Upper lobe of right lung (tissue), 1 donor: Measurements from ENCODE around the gene CACNG6. TPM values are rescaled to one million over a fixed set of nuclear protein-coding genes. Genes with fewer than 3 reads are reported as not detected.

Experiments
- ATAC-seq: fragments of 200-7000 bp; cut with Tn5 transposase; one replicate; pipeline ENCODE4 v1.9.1; 2020; ENCODE audit warnings: mild to moderate bottlenecking, moderate library complexity
- DNase-seq: peaks from one replicate; pipeline ENCODE4 v3.0.0-alpha.2; 2020
- H3K27ac ChIP-seq: fragments of 200-600 bp; one replicate; pipeline ENCODE4 v1.8.0; 2022
- H3K27me3 ChIP-seq: fragments of 200-600 bp; one replicate; pipeline ENCODE4 v1.8.0; 2022; ENCODE audit warnings: mild to moderate bottlenecking
- H3K36me3 ChIP-seq: fragments of 200-600 bp; one replicate; pipeline ENCODE4 v1.8.0; 2022
- H3K4me1 ChIP-seq: fragments of 200-600 bp; one replicate; pipeline ENCODE4 v1.8.0; 2022
- H3K4me3 ChIP-seq: fragments of 200-600 bp; one replicate; pipeline ENCODE4 v1.8.0; 2022; ENCODE audit warnings: mild to moderate bottlenecking
- H3K9me3 ChIP-seq: fragments of 200-600 bp; one replicate; pipeline ENCODE4 v1.8.0; 2022
- CTCF ChIP-seq: fragments of 200-600 bp; IDR thresholded peaks from one replicate; pipeline ENCODE4 v1.8.0; 2022; ENCODE audit warnings: antibody characterized with exemption
- intact Hi-C: fragments of 100-400 bp; cut with DNase I; formaldehyde crosslinking; loops from one replicate; pipeline ENCODE4 v1.11.0; 2022
- long read RNA-seq: library from polyadenylated mRNA; unstranded; transcript quantifications from one replicate; pipeline ENCODE4 v2.0.0, GENCODE V29; 2021
- total RNA-seq: library from RNA; stranded (reverse); fragmentation: NEBNext Ultra II Directional; extraction: Animal tissue kit (Norgen Biotek cat#: 25700); gene quantifications from one replicate; pipeline ENCODE4 v1.2.1, GENCODE V29; 2021
- donor health status: DM: no; HTN: yes; CAD: no; lungs with severe emphysema.

The CACNG6 gene
- total RNA-seq, result not detected
- long read RNA-seq, result 0 reads

- DNase-seq, result no peak
- H3K27me3 ChIP-seq, result peaks cover 24% of the 10 kb centered on the region
- H3K27ac ChIP-seq, result no peak within 1 kb of the TSS
- peaks cover 4% of the 10 kb centered on the region for H3K4me1 ChIP-seq
- peak; percentile 20 for ATAC-seq
- TF ChIP-seq CTCF, result no peak
- H3K9me3 ChIP-seq, result no peaks in the 10 kb centered on the region
- peak within 1 kb of the TSS; percentile 23 for H3K4me3 ChIP-seq
- no peaks in the 10 kb centered on the region for H3K36me3 ChIP-seq
- intact Hi-C loops, result no loop called here
These were observed at the start of gene CACNG6 for GRCh38 chr19:53991224-53992113. TSS of gene CACNG6 (plus strand) at chr19:53991637. CDS start at chr19:53992878, 1,241 bp downstream.

- ATAC-seq (no peak), DNase-seq (peak; percentile 56)
- H3K9me3 ChIP-seq, result no peaks in the 10 kb centered on the region
- H3K4me1 ChIP-seq, result no peaks in the 10 kb centered on the region
- intact Hi-C loops, result no loop called here
- peaks cover 51% of the 10 kb centered on the region for H3K27me3 ChIP-seq
- no peak for TF ChIP-seq CTCF
- H3K27ac ChIP-seq, result no peak overlapping the region
- H3K36me3 ChIP-seq, result no peaks in the 10 kb centered on the region
- H3K4me3 ChIP-seq, result no peak overlapping the region
These were observed 49.2 kb upstream of the CACNG6 start for GRCh38 chr19:53942001-53942786.

GRCh38 chr19:53944416-53944815, 47.0 kb upstream of the CACNG6 start:
- H3K9me3 ChIP-seq, result no peaks in the 10 kb centered on the region
- no peak overlapping the region for H3K27ac ChIP-seq
- H3K36me3 ChIP-seq, result no peaks in the 10 kb centered on the region
- intact Hi-C loops, result no loop called here
- no peak for DNase-seq
- ATAC-seq, result no peak
- no peak for TF ChIP-seq CTCF
- H3K4me1 ChIP-seq, result no peaks in the 10 kb centered on the region
- H3K4me3 ChIP-seq, result no peak overlapping the region
- peaks cover 61% of the 10 kb centered on the region for H3K27me3 ChIP-seq

GRCh38 chr19:53944933-53945332, 46.5 kb upstream of the CACNG6 start:
- Histone ChIP-seq H3K9me3 (no peaks in the 10 kb centered on the region), H3K4me1 (no peaks in the 10 kb centered on the region), H3K27me3 (peaks cover 58% of the 10 kb centered on the region), H3K4me3 (no peak overlapping the region), H3K27ac (no peak overlapping the region), H3K36me3 (no peaks in the 10 kb centered on the region)
- no peak for TF ChIP-seq CTCF
- DNase-seq (no peak), ATAC-seq (no peak)
- intact Hi-C loops, result no loop called here

GRCh38 chr19:53945441-53945840, 46.0 kb upstream of the CACNG6 start:
- H3K4me3 ChIP-seq, result no peak overlapping the region
- no peaks in the 10 kb centered on the region for H3K36me3 ChIP-seq
- no peak for TF ChIP-seq CTCF
- ATAC-seq (no peak), DNase-seq (no peak)
- peaks cover 57% of the 10 kb centered on the region for H3K27me3 ChIP-seq
- intact Hi-C loops, result no loop called here
- no peaks in the 10 kb centered on the region for H3K9me3 ChIP-seq
- no peaks in the 10 kb centered on the region for H3K4me1 ChIP-seq
- no peak overlapping the region for H3K27ac ChIP-seq
